HS-27A (cell line): ENCODE measurements around the gene KIT.

Experiments used
- DNase-seq: peaks from one replicate; pipeline ENCODE4 v3.0.0-alpha.2; 2012; ENCODE audit warnings: low read depth, missing footprints

Gene KIT

DNA sequence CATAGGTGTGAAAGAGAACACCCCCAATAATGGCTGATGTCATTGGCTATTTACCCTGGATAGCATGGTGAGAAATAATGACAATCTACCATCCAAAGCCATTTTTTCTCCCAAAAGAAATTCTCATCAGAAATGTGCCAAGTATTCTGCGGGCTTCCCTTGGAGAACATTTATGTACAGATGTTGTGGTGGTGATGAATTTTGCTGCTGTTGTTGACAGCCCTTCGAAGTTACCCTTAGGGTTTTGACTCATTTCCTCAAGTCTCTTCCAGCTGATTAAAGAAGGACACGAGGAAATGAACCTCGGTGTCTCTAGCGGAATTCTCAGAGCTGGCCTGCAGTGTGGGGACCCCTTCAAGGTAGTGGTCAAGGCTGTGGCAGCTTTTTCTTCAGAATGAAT, 3.4 kb downstream of the KIT start:
- DNase-seq, result peak; percentile 27

DNA sequence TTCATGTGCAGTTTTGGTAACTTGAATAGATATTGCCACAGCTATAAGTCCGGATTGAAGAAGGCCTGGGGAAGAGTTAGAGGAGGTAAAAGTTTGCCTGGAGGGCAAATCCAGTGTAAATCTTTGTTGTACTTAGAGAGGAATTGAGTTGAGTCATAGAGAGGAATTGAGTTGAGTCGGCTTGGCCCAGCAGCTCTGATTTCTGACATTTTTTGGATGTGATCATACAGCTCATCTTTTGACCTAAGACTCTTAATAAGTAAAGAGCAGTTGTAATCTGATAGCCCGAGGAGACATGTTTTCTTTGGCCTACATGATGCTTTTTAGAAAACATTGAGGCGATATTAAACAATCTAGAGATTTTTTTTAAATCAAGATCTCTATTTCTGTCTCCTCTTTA, 3.9 kb downstream of the KIT start:
- DNase-seq, result peak; percentile 88

DNA sequence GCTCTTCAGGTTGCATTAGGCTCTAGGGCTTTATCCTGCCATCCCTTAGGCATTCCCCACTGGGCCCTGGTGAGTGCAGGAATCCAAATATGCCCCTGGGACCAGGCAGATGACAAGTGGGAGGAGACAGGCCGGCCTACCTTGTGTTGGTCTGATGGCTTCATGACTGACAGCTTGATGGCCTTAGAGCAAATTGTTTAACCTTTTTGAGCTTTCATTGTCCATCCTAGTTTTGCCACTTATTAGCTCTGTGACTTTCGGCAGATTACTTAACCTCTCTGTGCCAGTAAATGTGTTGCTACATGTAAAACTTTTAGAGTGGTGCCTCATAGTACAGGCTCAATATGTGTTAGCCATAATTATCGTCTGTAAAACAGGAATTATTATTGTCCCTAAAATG, 4.4 kb downstream of the KIT start:
- no peak for DNase-seq

DNA sequence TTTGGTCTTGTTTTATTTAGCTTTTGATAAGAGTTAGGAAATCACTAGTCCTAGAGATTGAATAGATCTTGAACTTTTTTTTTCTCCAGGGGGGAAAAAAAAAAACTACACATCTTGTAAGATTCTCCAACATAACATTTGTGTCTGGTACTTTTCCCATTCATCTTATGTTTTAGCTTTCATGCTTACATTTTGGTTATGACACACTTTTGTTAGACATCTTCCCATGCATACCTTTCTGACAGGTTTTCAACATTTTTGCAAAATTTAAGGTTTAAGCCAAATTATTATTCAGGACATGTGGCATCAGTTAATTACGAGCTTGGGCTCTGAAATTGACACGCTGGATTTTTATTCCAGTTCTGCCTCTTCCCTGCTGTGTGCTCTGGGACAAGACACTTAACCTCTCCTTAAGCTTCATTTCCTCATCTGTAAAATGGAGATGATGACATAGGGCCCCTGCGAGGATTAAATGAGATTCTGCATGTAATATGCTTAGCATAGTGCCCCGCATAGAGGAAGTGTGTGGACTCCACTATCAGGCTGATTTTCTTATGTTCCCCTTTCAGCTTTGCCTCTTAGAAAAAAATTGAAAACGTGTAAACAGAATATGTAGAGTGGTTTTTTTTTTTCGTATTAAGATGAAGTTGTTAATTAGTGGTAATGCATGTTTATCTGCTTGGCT, 5.3 kb downstream of the KIT start:
- DNase-seq, result no peak

DNA sequence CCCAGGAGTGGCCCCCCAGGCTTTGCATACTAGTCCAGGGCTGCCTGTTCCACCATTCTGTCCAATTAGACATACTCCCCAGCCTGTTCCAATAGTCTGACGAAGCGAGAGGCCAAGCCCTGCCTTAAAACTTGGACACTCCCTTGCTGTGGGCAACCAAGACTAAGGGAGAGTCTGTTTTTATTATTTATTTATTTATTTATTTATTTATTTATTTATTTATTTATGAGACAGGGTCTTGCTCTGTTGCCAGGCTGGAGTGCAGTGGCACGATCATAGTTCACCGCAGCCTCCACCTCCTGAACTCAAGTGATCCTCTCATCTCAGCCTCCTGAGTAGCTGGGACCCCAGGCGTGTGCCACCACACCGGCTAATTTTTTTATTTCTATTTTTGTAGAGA, 6.6 kb downstream of the KIT start:
- no peak for DNase-seq

DNA sequence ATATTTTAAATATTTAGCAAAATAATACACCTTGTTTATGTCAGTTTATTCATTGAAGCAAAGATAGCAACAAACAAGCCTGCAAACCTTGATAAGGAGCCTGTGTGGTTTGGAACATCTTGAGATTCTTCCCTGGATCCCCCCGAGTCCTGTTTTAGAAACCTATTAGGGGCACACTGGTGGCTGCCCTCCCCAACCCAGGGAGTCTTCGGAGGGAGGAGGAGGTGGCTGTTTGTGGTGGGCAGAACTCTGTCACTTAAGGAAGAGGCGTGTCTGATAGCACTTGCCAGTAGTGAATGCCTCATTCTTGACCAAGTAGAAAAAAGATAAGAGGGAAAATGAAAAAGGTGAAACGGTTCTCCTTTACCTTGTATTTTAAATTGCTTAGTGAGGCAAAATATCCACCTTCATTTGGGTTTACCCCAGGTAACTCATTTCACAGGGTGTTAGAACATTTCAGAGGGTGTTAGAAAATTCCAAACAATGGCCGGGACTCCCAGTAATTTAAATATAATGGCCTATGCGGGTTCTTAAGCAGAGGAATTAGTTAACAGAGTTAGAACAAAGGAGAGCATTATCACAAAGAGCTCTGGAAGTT, 10.4 kb downstream of the KIT start:
- no peak for DNase-seq

DNA sequence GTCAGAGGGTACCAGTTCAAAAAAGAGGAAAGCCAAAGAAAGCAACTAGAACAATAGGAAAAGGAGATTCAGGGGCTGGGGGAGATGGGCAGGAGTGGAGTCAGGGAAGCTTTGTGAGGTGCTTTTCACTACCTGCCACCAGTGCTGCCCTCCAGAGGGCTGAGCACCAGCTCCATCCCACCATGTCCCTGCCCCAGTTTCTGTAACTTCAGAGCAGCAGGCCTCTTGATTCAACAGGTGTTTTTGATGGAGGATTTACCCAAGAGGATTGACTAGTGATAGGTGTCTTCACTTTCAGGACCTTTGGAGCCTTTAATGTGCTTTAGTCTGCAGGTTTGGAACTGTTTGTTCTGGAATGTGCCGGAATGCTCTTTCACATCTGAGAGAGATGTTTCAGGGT, 12.1 kb downstream of the KIT start:
- no peak for DNase-seq

DNA sequence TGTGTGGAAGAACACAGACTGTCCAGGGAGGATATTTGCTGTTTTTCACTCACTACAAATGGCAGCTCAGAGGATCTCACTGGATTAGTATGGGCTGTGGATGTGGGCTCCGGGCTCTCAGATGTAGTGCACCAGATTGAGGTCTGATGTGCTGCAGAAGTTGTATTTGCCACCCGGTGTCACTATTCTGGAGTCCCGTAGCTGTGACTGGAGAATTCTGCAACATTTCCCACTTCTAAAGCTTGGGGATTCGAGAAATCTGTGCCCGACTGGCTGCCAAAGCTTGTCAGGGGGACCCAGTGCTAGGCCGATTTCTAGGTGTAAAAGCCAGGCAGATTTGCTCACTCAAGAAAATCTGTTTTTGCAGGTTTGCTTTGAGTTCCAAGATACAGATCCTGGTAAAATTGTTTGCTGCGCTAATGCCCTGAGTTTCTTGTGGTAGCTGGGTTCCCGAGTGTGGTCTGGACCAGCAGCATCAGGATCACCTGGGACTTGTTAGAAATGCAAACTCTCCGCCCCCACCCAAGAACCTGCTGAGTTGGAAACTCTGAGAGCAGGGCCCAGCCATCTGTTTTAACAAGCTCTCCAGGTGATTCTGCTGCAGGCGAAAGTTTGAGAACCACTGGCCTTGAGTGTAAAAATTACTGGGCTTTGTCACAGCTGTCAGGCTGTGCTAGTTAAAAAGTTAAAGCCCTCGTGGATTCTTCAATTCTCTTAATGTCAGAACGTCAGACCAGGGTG, 18.1 kb downstream of the KIT start:
- DNase-seq, result no peak

DNA sequence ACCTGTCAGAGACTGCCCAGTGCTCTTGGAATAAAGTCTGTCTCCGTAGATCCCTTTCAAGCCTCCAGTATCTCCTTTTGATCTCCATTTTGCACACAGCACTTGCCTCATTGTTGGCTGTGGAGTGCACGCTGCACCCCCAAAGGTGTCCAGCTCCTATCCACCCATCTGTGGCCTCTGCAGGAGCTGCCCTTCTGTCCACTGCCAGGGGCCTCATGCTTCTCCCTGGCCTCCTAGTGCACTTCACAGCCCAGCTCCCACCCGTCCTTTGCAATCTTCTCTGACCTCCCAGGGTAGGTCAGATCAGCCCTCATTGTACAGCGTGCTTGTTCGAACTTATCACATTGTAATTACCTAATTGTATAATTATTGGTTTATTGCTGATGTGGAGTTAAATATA, 18.9 kb downstream of the KIT start:
- DNase-seq, result no peak

DNA sequence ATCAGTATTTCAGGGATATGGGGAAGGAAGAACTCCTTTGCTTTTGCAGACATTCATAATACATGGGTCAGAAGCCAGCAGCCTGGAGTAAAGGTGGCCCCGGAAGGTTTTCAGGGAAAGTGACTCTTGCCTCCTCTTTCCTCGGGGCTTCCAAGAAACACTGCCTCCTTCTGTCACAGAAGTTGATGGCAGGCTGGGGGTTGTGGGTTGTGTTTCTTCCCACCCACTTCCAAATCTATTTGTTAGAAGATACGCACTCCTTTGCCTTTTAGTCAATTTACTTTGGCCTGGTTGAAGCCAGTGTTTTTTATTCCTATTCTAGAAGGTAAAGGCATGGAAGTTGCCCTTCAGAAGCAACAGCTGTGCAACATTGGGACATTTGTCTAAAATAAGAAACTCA, 19.7 kb downstream of the KIT start:
- no peak for DNase-seq

DNA sequence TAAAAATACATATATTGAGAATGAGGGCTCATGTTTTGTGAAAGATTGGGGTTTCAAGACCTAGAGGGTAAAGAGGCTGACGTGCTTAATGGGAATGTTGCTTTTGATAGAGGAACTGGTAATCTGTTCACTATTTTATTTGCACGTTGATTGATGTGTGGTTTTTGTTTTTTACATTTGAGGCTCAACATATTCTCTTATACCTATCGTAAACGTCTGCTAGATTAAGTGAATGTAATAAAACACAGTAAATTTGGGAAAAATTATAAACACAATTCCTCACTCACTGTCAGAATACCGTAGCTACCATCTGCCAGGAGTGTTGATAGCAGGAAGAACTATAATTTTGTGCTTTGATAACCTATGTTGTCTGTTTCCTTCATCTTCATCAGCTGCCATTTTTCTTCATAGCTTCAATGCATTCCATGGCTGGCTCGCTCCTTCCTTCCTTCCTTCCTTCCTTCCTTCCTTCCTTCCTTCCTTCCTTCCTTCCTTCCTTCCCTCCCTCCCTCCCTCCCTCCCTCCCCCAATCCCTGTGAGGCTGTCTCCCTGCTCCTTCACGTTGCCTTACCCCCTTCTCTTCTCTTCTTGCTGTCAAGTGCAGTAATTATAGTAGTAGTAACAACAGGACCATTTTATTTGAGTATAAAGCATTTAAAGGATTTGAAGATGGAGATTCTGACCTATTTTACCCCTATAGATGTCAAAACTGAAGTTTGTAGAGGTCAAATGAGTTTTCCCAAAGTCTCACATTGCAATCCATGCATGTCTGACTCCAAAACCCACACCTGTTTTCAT, 20.3 kb downstream of the KIT start:
- DNase-seq, result no peak

DNA sequence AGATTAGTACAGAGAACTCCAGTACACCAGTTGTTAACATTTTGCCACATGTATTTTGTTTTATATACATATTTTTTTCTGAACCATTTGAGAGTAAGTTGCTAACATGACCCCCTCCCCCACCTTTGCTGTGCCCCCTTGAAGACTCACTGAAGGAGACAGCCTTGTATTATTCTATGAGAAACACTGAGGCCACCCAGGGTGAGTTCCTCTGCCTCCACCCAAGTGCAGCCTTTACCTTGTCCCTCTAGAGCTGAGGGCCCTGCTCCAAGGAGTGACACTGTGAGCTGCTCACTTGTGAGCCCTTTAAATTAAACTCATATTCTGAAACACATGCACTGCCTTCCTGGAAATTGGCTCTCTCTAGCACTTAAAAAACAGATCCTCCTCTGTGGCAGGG, 21.1 kb downstream of the KIT start:
- no peak for DNase-seq

DNA sequence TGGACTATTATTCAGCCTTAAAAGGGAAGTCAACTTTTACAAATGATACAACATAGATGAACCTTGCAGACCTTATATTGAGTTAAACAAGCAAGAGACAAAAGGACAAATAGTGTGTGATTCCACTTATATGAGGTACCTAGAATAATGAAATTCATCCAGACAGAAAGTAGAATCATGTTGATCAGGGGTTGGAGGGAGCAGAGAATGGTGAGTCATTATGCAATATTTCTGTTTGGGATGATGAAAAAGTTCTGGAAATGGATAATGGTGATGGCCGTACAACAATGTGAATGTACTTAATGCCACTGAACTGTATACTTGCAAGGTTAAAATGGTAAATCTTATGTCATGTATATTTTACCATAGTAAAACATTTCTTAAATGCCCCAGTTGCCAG, 22.1 kb downstream of the KIT start:
- DNase-seq, result no peak

DNA sequence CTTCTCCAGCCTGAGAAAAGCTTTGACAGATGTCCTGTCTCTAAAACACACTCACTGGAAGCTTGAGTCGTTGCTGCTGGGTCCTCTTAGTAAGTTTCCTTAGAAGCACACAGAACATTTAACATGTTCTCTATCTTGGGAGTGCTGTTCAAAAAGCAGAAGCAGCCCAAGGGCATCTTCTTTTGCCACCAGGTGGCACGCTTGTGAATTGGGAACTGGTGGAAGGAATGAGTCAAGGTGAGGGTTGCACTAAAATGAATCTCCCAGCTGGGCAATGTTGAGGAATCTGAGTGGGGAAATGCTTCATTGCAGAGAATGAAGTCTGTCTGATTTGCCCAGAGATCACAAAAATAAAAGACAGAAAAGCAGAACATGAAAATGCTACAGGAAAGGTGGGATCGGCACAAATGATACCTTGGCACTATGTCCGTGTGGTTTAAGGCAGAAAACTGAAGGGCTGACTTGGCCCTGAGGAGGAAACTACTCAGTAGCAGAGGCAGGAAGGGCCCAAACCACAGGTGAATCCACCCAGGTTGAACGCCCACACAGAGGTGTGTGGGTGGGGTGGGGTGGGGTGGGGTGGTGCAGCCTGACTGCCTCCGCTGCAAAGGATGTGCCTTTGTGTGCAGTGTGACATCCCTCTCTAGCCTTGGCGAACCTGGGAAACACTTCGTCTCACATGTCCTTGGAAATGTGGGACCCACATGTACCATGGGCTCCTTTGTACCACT, 26.0 kb downstream of the KIT start:
- peak; percentile 34 for DNase-seq

DNA sequence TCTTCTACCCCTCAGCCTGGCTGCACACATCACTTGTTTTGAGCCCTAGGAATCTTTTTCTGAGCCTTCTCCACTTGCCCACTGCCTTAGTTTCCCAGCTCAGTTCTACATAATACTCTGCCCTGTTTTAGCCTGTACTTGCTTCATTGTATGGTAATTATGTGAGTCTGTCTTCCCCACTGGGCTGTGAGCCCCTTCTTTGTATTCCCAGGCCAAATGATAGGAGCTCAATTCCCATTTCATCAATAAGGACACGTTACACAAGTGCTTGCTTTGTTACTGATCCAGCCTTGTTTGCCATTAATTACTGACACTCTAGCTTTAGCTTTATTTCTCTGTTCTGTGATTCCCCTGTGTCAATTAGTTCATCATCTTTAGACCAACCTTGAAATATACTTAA, 28.1 kb downstream of the KIT start:
- no peak for DNase-seq

DNA sequence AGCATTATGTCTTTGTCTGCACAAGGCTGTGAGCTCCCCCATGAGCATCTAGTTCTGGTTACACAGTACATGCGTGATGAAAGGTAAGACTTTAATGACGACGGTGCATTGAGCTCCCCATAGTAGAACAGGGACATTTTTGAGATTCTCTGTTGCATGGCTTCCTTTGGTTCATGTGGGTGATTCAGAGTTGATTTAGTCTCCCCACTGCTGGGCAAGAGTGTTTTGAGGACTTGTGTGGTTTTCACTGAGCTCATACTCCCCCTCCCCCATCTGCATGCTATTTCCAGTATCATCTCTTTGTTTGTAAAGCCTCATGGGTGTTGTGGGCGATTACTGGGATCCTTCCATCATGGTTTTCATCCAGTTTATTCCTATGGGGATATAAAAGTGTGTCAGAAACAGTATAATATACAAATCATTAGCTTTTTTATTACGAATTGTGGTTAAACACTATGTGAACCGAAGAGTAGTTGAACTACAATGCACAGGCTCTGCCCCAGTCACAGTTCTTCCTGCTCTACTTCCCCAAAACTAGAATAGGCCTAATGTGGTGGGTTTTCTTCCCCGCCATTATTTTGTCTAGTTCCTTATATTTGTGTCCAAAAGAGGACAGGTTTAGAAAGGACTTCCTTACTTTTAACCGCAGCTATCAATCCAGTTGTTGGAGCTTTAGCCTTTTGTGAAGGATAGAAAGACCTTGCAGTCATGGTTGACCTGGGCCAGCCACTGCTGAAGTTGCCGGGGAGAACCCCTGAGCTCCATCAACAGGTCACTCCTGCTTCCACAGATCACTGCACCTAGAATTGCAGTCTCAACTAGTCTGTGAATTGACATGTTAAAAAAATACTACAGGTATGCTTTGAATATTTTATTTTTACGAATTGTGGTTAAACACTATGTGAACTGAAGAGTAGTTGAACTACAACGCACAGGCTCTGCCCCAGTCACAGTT, 30.4 kb downstream of the KIT start:
- DNase-seq, result no peak

DNA sequence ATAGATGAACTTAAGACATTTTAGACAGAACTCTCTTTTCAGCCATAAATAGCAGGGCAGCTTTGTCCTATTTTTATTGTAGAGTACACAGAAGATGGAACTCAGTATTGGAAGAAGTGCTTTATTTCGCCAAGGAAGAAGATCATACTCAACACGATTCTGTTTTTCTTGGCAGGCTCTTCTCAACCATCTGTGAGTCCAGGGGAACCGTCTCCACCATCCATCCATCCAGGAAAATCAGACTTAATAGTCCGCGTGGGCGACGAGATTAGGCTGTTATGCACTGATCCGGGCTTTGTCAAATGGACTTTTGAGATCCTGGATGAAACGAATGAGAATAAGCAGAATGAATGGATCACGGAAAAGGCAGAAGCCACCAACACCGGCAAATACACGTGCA, 37.6 kb downstream of the KIT start:
- DNase-seq, result no peak

DNA sequence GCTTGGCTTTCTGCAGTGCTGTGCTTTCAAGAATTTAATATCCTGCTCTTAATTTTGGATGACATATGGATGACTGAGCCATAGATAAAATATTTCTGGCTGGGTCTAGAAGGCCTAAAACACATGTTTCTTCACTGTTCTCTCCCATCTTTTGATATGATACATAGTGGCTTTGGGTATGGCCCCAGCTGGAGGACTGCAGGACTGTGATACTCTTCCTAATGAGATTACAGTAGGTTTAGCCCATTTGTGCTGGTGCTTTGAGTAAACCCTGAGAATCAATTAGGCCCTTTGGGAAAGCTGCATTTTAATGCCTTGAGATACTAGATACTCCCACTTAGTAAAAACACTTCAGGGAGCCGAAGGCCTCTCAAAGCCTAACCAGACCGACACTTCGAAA, 38.0 kb downstream of the KIT start:
- no peak for DNase-seq

DNA sequence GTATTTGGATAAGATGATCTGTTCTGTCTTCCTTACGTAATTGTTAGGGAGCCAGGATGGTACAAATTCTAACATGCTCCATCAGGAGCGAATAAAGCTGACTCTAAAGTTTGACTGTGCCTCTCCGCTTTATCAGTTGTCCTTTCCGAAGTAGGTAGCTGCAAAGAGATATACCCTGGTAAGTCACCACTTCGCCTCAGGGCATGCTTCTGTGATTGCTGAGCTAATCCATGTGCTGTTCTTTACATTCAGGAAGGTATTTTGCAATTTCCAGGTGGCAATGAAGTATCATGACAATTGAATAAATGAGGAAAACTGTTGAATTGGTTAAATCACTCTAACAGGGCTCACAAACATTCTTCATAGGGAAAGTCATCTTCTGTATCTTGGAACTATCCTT, 38.9 kb downstream of the KIT start:
- DNase-seq, result no peak

DNA sequence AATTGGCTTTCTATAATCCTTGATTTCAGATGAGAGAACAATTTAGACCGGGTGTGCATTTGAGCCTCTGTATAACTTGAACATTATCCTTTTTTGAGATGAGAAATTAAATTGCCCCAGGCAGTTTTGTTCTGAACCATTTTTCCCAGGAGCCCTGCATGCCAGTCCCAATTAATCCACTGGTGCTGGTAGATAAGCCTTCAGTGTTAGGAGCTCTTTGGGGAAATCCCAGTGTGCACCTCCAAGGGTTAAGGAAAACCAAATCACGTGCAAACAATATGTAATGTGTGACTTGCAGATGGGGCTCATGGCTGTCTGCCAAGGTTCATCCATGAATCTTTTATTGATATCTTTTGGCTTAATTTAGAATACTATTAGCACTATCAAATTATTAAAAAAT, 43.2 kb downstream of the KIT start:
- DNase-seq, result no peak

DNA sequence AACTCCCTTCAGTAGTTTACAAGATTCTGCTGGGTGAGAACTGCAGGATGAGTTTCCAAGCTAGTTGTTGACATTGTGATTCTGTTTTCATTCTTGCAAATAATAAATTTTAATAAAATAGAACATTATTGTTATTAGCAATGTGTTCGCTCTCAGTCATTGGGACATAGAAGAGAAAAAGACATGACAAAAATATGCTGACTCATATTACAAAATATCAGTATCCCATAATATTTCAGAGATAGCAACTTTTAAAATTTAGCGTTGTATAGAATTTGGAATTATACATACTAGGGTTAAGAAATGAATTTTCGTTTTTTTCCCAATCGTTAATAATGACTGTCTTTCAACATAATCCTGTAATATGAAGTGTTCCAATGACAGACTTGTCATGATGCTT, 45.4 kb downstream of the KIT start:
- no peak for DNase-seq
